Hippocampal formation (tissue), 2 donors: ENCODE data around the gene RPL29.

Experiments used
- DNase-seq, 2 donors: peaks; one replicate each; lab custom pipeline; 2025; lab: John Stamatoyannopoulos, UW

RPL29 gene

DNA sequence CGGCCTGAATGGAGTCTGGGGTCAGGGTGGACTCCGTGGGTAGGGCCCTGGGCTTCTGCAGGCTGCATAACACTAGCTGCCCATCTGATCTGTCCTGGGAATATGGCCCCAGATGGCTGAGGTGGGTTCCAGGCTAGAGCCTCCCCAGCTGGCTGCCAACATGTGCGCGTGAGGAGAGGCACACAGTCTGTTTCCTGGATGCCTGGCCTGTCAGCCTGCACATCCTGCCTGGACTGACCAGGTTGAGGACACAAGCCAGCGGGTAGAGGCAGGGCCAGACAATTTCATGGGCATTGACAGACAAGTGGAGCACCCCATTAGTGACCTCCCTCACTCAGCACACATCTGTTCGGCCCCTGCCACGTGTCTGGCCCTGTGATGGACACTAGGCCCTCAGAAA, 29.8 kb upstream of the RPL29 start:
- DNase-seq, result no peak

DNA sequence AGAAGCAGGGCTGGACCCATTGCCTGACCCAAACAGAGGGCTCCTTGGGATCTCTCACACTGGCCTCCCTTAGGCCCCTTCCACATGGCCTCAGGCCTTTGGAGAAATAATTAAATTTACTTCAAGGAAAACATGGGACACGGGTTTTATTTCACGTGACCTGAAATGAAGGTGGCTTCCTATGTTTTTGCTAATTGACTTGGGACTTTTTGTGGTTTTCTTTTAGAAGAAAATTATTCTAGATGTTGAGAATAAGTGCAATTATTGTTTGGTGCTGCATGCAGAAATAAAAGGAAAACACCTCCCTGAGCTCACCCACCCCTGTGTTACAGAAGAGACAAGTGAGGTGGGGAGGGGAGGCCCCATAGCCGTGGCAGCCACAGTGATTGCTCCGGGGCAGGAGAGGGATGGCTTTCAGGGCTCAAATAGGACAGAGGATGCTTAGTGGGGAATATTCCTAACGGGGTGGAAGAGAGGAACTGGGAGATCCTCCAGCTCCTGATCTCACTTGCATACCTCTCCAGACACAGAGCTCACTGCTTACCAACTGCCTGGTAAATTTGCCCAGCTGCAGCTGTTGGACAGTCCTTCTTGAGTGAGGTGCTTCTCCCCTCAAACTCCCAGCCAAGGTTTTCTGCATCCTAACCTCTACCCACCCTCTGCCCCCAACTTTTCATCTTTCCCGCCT, 29.2 kb upstream of the RPL29 start:
- no peak for DNase-seq

DNA sequence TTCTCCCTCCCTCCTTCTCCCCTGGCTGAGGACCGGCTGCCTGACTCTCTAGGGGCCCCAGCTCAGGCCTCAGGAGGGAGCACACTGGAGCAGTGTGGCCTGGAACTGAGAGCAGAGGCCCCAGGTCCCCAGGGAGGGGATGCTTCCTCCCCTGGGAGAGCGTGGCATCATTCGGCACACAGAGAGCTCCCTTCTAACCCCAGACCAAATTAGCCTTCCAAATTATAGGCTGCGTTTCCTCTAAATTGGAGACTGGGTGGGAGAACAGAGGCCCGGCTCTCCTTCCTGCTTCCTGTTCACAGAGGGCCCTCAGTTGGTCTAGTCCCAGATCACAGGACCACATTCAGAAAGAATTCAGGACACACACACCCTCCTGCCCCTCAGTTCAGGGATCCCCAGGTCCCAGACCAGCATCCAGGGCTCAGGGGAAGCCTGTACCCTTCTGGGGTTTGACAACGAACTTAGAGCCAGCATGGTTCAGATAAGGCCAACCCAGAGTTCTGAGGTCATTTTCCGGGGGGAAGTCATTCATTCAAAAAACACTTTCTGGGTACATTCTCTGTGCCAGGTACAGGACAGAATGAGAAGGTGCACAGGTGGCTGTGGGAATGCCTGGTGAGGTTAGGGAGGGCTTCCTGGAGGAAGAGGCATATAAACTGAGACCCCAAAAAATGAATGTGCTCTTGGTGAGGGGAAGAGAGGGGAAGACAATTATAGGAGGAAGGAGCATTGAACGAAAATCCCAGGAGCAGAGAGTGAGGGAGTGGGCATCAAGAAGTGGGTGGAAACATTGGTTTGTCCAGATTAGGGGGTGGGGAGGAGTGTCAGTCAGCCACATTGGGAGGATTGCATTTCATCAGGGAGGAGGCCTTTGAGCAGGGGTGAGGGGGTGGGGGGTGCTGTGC, 28.4 kb upstream of the RPL29 start:
- no peak for DNase-seq

GRCh38 chr3:52023101-52023770, 27.5 kb upstream of the RPL29 start:
- DNase-seq, result no peak

- no peak for DNase-seq
Measured at GRCh38 chr3:52022323-52023100, 26.8 kb upstream of the RPL29 start.

GRCh38 chr3:52021489-52022268, 26.0 kb upstream of the RPL29 start:
- DNase-seq, result no peak

DNA sequence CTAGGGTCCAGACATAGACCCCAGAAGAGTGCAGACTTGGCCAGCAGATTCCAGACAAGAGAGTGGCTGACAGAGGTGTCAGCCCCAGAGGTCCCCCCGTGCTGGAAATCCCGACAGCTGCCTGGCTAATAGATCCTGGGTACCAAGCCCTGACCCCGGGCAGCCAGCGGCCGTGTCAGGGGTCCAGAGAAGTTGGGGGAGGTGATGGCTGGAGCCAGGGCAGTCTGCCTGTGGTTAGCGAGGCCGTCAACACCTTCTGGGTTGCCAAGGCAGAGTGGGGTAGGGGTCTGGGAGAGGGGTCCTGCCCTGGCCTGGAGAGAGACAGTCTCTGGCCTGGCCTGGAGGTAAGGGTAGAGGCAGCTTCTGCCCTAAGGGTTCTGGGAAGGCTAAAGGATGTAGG, 25.1 kb upstream of the RPL29 start:
- DNase-seq, result no peak

DNA sequence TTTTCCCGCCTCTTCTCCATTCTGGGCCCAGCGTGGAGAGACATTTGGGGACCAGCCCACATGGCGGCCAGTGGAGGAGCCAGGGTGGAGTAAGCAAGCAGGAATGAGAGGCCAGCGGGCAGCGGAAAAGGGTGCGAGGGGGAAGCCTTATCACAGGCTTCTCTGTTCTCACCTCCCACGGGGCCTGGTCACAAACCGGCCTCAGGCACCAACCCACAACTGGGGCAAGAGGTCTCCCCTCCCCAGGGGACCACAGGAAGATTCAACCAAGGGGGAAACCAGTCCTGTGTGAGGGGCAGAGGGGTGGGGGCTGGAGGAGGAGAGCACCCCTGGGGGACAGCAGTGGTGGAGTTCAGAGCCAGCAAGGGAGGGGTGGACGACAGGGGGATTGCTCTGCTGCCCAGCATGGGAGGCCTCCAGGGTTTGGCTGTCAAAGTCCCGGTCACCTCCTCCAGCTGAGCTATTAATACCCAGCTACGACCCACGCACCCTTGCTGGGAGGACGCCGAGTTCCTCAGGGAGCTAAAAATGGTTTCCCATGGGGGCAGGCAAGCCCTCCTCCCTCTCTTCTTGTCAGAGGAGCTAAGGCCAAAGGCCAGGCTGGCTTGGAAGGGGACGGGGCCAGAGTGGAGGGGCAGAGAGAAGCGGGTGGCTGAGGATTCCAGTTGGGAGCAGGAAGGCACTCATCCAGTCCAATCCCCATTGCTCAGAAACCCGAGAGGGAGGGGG, 23.8 kb upstream of the RPL29 start:
- no peak for DNase-seq

DNA sequence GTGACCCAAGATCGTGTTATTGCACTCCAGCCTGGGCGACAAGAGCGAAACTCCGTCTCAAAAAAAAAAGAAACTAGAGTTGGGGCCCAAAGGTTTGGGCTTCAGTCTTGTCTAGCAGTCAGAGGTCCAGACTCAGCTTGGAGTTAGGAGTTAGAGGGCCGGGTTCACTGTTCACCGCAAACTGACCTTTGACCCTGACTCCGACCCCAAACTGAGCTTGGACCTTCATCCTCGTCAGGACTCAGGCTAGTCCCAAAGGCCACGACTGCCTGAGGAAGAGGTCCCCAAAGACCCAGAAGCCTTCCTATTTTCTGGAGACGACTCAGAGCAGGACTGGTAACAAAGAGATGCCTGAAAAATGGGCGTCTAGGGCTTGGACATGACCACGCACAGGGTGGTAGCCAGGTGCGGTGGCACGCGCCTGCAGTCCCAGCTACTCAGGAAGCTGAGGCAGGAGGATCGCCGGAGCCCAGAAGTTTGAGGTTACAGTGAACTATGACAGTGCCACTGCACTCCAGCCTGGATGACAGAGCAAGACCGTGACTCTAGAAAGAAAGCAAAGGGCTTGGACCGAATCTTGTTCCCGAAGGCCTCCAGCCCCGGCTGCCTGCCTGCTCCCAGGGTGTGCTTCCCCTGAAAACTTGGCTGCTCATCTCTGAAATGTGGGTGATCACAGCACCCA, 22.8 kb upstream of the RPL29 start:
- DNase-seq, result no peak

DNA sequence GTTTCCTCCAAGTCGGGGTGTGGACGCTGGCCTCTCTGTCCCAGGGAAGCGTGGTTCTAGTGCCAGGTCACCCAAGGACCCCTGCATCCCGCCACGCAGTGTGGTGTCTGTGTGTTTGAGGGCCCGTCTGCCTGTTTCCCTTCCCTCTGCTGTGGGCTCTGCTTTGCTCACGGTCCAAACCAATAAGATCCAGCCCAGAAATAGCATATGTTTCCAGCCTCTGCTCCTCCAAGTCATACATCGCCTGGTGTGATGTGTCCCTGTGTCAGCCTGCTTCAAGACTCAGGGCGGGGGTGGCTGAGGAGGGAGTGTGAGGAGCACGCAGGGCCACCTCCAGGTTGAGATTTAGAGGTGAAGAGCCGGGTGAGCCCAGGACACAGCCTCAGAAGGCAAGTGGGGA, 21.9 kb upstream of the RPL29 start:
- DNase-seq, result no peak

DNA sequence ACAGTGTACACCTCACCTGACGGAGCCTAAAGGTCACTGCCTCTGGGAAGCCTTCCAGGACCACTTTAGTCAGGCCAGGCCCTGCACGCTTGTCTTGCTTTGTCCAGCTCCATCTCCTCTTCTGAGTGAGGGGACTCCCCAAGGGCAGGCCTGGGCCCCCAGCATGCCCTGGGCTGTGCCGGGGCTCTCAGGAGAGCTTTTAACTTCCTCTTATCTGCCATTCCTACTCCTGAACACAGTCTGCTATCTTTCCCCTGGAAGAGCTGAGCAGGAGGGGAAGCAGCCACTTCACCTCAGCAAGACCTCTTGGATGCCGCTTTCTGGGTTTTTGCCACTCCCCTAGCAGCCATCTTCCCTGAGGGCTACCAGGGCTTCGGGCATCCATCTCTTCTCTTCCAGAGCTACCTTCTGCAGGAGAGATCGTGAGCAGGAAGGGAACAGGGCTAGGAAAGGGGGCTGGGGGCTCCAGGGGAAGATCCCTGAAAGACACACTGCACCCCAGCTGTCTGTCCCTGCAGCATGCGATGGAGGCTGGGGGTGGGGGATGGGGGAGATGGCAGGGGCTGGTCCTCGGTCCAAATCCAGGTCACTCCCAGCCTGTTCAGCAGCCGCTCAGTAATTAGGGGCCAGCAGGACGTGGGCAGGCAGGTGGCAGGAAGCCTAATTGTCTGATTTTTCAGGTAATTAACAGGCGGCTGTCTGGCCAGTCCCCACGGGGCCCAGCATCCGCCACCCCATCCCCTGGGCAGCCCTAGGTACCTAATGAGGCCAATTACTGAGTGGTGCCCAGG, 19.9 kb upstream of the RPL29 start:
- no peak for DNase-seq

GRCh38 chr3:52014613-52015012, 18.9 kb upstream of the RPL29 start:
- peak in 1 of 2 donors; percentile 28 for DNase-seq

DNA sequence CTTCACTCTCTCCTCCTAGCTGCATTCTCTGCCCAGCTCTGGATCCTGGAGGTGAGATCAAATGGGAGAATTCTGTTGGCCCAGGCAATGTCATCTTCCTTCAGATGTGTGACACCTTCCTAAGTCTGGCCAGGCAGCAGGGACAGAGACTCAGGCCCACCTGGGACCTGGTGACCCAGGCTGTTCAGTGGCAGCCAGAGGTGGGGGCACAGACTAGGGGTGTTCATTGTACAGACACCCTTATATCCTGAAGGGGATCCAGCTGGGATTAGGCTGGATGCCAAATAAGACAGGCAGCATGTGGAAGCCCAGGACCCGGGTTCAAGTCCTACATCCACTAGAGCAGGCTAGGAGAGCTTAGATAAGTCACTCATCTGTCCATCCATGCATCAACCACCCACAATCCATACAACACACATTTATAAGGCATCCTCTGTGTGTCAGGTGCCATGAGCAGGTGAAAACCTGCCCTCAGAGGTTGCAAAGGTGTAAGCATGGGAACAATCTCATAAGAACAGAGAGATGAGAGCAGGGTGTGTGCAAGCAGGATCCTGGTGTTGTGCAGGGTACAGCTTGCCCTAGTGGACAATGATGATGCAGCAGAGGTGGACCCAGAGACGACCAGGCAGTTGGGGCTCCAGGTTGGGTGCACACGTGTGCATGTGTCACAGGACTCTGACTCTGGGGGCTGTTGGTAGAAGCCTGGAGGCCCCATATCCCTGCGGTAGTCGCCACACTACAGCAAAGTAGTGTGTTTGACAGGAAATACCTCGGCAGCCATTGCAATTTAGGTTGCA, 18.3 kb upstream of the RPL29 start:
- DNase-seq, result no peak

DNA sequence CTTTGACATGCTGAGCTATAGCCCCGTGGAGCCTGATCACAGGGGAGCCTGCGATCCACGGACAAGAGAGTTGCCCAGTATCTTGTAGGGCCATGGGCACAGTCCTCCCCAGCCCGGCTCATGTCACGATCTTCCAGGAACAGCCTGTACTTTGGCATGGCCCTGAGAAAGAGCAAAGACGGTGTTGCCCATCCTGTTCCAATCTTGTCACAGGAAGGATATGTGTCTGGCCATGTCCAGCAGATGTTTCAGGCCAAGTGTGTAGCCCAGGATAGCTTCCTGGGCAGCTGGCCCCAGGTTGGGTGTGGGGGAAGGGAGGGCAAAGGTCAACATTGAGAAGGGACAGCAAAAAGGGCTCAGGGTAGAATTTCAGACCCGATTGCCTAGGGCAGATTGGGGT, 17.0 kb upstream of the RPL29 start:
- DNase-seq, result no peak

- no peak for DNase-seq
Measured at GRCh38 chr3:52010431-52010830, 14.7 kb upstream of the RPL29 start.

DNA sequence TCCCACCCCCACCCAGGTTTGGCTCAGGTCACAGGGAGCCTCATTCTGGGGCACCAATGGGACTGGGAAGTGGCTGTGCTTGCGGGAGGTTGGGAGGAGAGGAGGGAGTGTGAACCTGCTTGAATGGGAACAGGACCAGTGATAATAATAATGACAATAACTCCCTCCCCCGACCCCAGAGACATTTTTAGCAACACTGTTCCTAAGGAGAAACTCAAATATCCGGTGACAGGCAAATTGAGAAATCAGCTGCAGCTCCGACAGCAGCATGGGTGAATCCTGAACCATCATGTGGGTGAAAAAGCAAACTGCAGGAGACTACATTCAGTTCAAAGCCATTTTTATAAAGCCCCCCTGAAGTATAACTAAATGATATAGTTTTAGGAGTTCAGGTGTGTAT, 11.6 kb upstream of the RPL29 start:
- DNase-seq, result no peak

DNA sequence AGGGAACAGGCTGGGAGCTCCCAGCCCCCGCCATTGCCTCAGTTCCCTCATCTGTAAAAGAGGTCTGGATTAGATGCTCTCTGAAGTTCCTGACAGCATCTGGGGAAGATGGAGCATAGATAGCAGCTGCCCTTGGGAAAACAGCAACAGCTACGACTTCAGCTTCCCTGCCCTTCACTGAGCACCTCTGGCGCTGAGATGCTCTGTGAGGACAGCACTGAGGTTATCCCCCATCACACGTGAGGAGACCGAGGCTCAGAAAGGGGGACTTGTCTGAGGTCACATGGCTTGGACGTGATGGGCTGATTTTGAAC, 11.1 kb upstream of the RPL29 start:
- no peak for DNase-seq

DNA sequence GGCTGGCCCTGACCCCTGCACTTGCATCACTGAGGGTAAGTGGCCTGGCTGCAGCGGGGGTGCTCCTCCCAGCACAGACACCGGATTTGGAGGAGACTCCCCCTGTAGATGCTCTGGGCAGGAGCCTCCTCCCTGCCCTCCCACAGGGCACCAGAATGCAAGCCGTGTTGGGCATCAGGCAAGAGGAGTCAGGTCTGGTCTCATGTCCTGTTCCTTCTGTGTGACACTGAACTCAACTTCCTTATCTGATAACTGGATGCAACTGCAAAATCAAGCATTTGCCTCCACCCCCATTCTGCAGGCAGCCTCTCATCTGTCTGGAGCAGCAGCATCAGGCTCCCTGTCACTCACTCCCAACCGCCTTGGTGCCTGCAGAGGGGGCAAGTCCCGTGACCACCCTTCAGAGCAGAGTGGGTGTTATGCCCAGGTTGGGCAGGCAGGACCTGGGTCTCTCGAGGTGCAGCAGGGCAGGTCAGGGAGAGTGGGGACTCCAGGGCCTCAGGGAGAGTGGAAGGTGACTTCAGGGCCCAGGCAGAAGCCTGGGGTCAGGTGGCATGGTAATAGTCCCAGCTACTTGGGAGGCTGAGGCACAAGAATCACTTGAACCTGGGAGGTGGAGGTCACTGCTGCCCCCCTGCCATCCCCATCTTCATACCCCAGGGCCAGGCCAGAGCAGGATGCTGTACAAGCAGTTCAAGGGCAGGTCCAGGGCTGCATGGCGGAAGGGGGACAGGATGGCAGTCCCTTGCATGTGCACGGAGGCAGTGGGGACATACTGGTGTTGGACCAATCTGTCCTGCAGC, 10.5 kb upstream of the RPL29 start:
- DNase-seq, result no peak
